MM.1S (cell line): ENCODE measurements around the gene PPME1.
"Not testable (repeated sequence)": the region's sequence is repeated elsewhere in the genome, so short reads cannot be mapped to it uniquely, and the experiment has no call there.

ENCODE experiments used
- DNase-seq: peaks from one replicate; pipeline ENCODE4 v3.0.0-alpha.2; 2015
- H2AFZ ChIP-seq: fragments of 300-600 bp; sonication (generic); 2 replicates; pipeline ENCODE4 v1.6.0; 2016; ENCODE audit warnings: antibody characterized with exemption, low read length
- H3F3A ChIP-seq: fragments of 300-600 bp; sonication (generic); 2 replicates; pipeline ENCODE4 v1.6.1; 2016; ENCODE audit warnings: mild to moderate bottlenecking, antibody characterized with exemption, low read length, moderate library complexity, mixed read lengths; ENCODE audit not compliant: insufficient read depth
- H3K27ac ChIP-seq: fragments of 300-600 bp; sonication (generic); 2 replicates; pipeline ENCODE4 v1.5.1; 2016; ENCODE audit warnings: mild to moderate bottlenecking, low read length
- H3K27me3 ChIP-seq: fragments of 300-600 bp; sonication (generic); replicated peaks from 2 replicates; pipeline ENCODE4 v1.6.0; 2016; ENCODE audit warnings: low read length; ENCODE audit not compliant: insufficient read depth
- H3K36me3 ChIP-seq: fragments of 300-600 bp; sonication (generic); replicated peaks from 2 replicates; pipeline ENCODE4 v1.6.1; 2016; ENCODE audit warnings: mild to moderate bottlenecking, low read length, mixed read lengths; ENCODE audit not compliant: insufficient read depth
- H3K4me1 ChIP-seq: fragments of 300-600 bp; sonication (generic); 2 replicates; pipeline ENCODE4 v1.6.1; 2016; ENCODE audit warnings: low read length, mixed read lengths
- H3K4me2 ChIP-seq: fragments of 300-600 bp; sonication (generic); 2 replicates; pipeline ENCODE4 v1.6.0; 2016; ENCODE audit warnings: low read depth, low read length
- H3K4me3 ChIP-seq: fragments of 300-600 bp; sonication (generic); 2 replicates; pipeline ENCODE4 v1.5.1; 2016; ENCODE audit warnings: low read length, mixed read lengths
- H3K79me2 ChIP-seq: fragments of 300-600 bp; sonication (generic); 2 replicates; pipeline ENCODE4 v1.6.1; 2016; ENCODE audit warnings: mixed run types, low read length, mixed read lengths
- H3K9ac ChIP-seq: fragments of 300-600 bp; sonication (generic); 2 replicates; pipeline ENCODE4 v1.6.1; 2016; ENCODE audit warnings: low read length, mixed read lengths
- H3K9me2 ChIP-seq: fragments of 300-600 bp; sonication (generic); replicated peaks from 2 replicates; pipeline ENCODE4 v1.6.1; 2016; ENCODE audit warnings: mild to moderate bottlenecking, low read length, mixed read lengths; ENCODE audit not compliant: insufficient read depth
- H3K9me3 ChIP-seq: fragments of 300-600 bp; sonication (generic); replicated peaks from 2 replicates; pipeline ENCODE4 v1.6.1; 2016; ENCODE audit warnings: mild to moderate bottlenecking, low read length, mixed read lengths; ENCODE audit not compliant: insufficient read depth
- H4K20me1 ChIP-seq: fragments of 300-600 bp; sonication (generic); 2 replicates; pipeline ENCODE4 v1.6.1; 2016; ENCODE audit warnings: mild to moderate bottlenecking, low read length, moderate library complexity, mixed read lengths; ENCODE audit not compliant: insufficient read depth
- EZH2 ChIP-seq: fragments of 300-600 bp; sonication (generic); optimal IDR thresholded peaks from 2 replicates; pipeline ENCODE3; 2017; ENCODE audit warnings: low read depth, mild to moderate bottlenecking, antibody characterized with exemption, low read length, mixed read lengths
- EZH2phosphoT487 ChIP-seq: fragments of 300-600 bp; sonication (generic); IDR thresholded peaks from 2 replicates; pipeline ENCODE4 v1.6.1; 2018; ENCODE audit warnings: antibody characterized with exemption, low read length
- TF ChIP-seq, protein P1 (sequence below): fragments of 300-600 bp; sonication (generic); IDR thresholded peaks from 2 replicates; pipeline ENCODE4 v1.5.1; 2016; ENCODE audit warnings: antibody characterized with exemption, low read length, mixed read lengths

PPME1 gene

GRCh38 chr11:74170694-74171629 lies at the start of gene PPME1, which contains the start of gene C2CD3:
Gene PPME1 (plus strand): TSS chr11:74171289. CDS start chr11:74171422, 133 bp downstream.
Gene C2CD3 (minus strand): TSS chr11:74171002. CDS start chr11:74170792, 210 bp downstream.
- H3K4me3 ChIP-seq = peak within 1 kb of the TSS; percentile 90
- no peaks in the 10 kb centered on the region for H4K20me1 ChIP-seq
- peak within 1 kb of the TSS; percentile 92 for H3K4me2 ChIP-seq
- peaks cover 6% of the 10 kb centered on the region; the same call in 1 of the 2 replicates for H3K4me1 ChIP-seq
- H3K9ac ChIP-seq = peak within 1 kb of the TSS; percentile 74
- H3K36me3 ChIP-seq = peaks cover 4% of the 10 kb centered on the region; the same call in 1 of the 2 replicates
- H3K79me2 ChIP-seq = peaks cover 45% of the 10 kb centered on the region
- H3K9me3 ChIP-seq = no peaks in the 10 kb centered on the region
- TF ChIP-seq EZH2phosphoT487 (no peak), EZH2 (no peak)
- TF ChIP-seq, protein P1, sequence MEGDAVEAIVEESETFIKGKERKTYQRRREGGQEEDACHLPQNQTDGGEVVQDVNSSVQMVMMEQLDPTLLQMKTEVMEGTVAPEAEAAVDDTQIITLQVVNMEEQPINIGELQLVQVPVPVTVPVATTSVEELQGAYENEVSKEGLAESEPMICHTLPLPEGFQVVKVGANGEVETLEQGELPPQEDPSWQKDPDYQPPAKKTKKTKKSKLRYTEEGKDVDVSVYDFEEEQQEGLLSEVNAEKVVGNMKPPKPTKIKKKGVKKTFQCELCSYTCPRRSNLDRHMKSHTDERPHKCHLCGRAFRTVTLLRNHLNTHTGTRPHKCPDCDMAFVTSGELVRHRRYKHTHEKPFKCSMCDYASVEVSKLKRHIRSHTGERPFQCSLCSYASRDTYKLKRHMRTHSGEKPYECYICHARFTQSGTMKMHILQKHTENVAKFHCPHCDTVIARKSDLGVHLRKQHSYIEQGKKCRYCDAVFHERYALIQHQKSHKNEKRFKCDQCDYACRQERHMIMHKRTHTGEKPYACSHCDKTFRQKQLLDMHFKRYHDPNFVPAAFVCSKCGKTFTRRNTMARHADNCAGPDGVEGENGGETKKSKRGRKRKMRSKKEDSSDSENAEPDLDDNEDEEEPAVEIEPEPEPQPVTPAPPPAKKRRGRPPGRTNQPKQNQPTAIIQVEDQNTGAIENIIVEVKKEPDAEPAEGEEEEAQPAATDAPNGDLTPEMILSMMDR = no peak
- 0 out of 2 replicates have a peak, but pooled peaks cover 4% of the 10 kb centered on the region for H3F3A ChIP-seq
- no peaks in the 10 kb centered on the region for H3K9me2 ChIP-seq
- H3K27ac ChIP-seq = peak within 1 kb of the TSS; percentile 62; the same call in 1 of the 2 replicates
- H3K27me3 ChIP-seq = no peaks in the 10 kb centered on the region
- H2AFZ ChIP-seq = peak within 1 kb of the TSS; percentile 91
- DNase-seq = peak; percentile 99

- Histone ChIP-seq H3K27ac (no peak overlapping the region), H3K27me3 (no peaks in the 10 kb centered on the region), H3K36me3 (no peaks in the 10 kb centered on the region; the same call in 1 of the 2 replicates), H4K20me1 (no peaks in the 10 kb centered on the region), H2AFZ (no peak overlapping the region), H3K9ac (no peak overlapping the region), H3K4me1 (no peaks in the 10 kb centered on the region), H3K9me2 (no peaks in the 10 kb centered on the region), H3K4me3 (no peak overlapping the region), H3K9me3 (no peaks in the 10 kb centered on the region), H3K4me2 (no peak overlapping the region), H3F3A (no peaks in the 10 kb centered on the region), H3K79me2 (no peaks in the 10 kb centered on the region)
- DNase-seq = no peak
- TF ChIP-seq EZH2 (no peak), EZH2phosphoT487 (no peak)
- TF ChIP-seq, protein P1 = no peak
Measured at GRCh38 chr11:74121804-74122203, 49.3 kb upstream of the PPME1 start.

GRCh38 chr11:74123008-74123448 lies 48.1 kb upstream of the PPME1 start:
- Histone ChIP-seq H3K9ac (no peak overlapping the region), H3K4me3 (no peak overlapping the region), H3F3A (no peaks in the 10 kb centered on the region), H3K9me2 (no peaks in the 10 kb centered on the region), H3K79me2 (no peaks in the 10 kb centered on the region), H3K27me3 (no peaks in the 10 kb centered on the region), H3K4me1 (no peaks in the 10 kb centered on the region), H3K27ac (no peak overlapping the region), H3K36me3 (no peaks in the 10 kb centered on the region; the same call in 1 of the 2 replicates), H2AFZ (no peak overlapping the region), H4K20me1 (no peaks in the 10 kb centered on the region), H3K9me3 (no peaks in the 10 kb centered on the region), H3K4me2 (no peak overlapping the region)
- TF ChIP-seq EZH2 = no peak
- TF ChIP-seq, protein P1 = no peak
- TF ChIP-seq EZH2phosphoT487 = no peak
- no peak for DNase-seq

DNA sequence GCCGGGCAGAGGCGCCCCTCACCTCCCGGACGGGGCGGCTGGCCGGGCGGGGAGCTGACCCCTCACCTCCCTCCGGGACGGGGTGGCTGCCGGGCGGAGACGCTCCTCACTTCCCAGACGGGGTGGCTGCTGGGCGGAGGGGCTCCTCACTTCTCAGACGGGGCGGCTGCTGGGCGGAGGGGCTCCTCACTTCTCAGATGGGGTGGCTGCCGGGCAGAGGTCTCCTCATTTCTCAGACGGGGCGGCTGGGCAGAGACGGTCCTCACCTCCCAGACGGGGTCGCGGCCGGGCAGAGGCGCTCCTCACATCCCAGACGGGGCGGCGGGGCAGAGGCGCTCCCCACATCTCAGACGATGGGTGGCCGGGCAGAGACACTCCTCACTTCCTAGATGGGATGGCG lies 42.0 kb upstream of the PPME1 start:
- not testable (repeated sequence) for H4K20me1 ChIP-seq, H3K4me2 ChIP-seq, H3K9me3 ChIP-seq, H3K9ac ChIP-seq, H2AFZ ChIP-seq, H3F3A ChIP-seq, H3K4me1 ChIP-seq, H3K79me2 ChIP-seq, H3K36me3 ChIP-seq, DNase-seq, H3K4me3 ChIP-seq, H3K9me2 ChIP-seq, H3K27me3 ChIP-seq, H3K27ac ChIP-seq
